HCT116 (cell line): Measurements from ENCODE around the gene COX10. TPM values are rescaled to one million over a fixed set of nuclear protein-coding genes. Genes with fewer than 3 reads are reported as not detected.

Experiments used
- ATAC-seq: fragments of 200-7000 bp; cut with Tn5 transposase; 2 replicates; pipeline ENCODE4 v1.9.1; 2020; ENCODE audit warnings: mild to moderate bottlenecking, moderate library complexity
- BruUV-seq: library from RNA; stranded (reverse); fragments of 400-500 nt; replicated peaks from 2 replicates; lab custom pipeline; 2021; lab: Mats Ljungman, UMichigan
- CTCF ChIA-PET: fragments of 300-600 bp; sonication (Branson Sonifier 250); formaldehyde crosslinking; loops from one replicate; lab custom pipeline; 2021; ENCODE audit warnings: antibody characterized with exemption; lab: Charles Lee
- POLR2A ChIA-PET: fragments of 300-600, 350-600 bp; sonication (Branson Sonifier 250); formaldehyde crosslinking; loops from one replicate; lab custom pipeline; 2021; ENCODE audit warnings: antibody characterized with exemption; lab: Charles Lee
- RAD21 ChIA-PET, 2 experiments: fragments of 300-600 bp; sonication (Branson Sonifier 250); formaldehyde crosslinking; loops; one replicate each; lab custom pipeline; 2023; ENCODE audit warnings: low total read pairs in 2 of 2; ENCODE audit not compliant: uncharacterized antibody in 2 of 2, unreplicated experiment in 2 of 2, low non-redundant PET in 1 of 2; lab: Charles Lee
- DNase-seq: peaks from one replicate; pipeline ENCODE4 v3.0.0-alpha.2; 2010; ENCODE audit warnings: low read depth, low spot score
- H2AFZ ChIP-seq: fragments of 200-600 bp; shearing (Covaris generic), sonication (generic); 2 replicates; pipeline ENCODE4 v1.6.1; 2017; ENCODE audit warnings: low read depth, mixed run types, mixed read lengths, antibody characterized with exemption, low read length; ENCODE audit not compliant: poor library complexity, severe bottlenecking
- H3K27ac ChIP-seq: 2 replicates; pipeline ENCODE4 v1.5.1; 2012; ENCODE audit warnings: low read depth, low read length
- H3K27me3 ChIP-seq: fragments of 200-600 bp; sonication (generic); 2 replicates; pipeline ENCODE4 v1.6.1; 2016; ENCODE audit warnings: mixed run types, low read length, mixed read lengths; ENCODE audit not compliant: insufficient read depth
- H3K36me3 ChIP-seq, 2 experiments: fragments of 200-500 bp in 1 of 2; fragments of 200-600 bp in 1 of 2; sonication (Bioruptor generic) in 1 of 2; sonication (generic) in 1 of 2; 2 replicates each; pipeline versions ENCODE4 v1.5.1 to v1.6.1; 2014 to 2016; ENCODE audit warnings: low read length in 2 of 2, inconsistent platforms in 1 of 2, mixed read lengths in 1 of 2, mixed run types in 1 of 2; ENCODE audit not compliant: insufficient read depth in 2 of 2, control insufficient read depth in 1 of 2
- H3K4me1 ChIP-seq, 2 experiments: fragments of 200-600 bp in 1 of 2; sonication (generic) in 1 of 2; 2 replicates each; pipeline versions ENCODE4 v1.5.1 to v1.6.1; 2012 to 2017; ENCODE audit warnings: low read length in 2 of 2, inconsistent platforms in 1 of 2, mild to moderate bottlenecking in 1 of 2, mixed read lengths in 1 of 2, mixed run types in 1 of 2, moderate library complexity in 1 of 2; ENCODE audit not compliant: insufficient read depth in 2 of 2, control insufficient read depth in 1 of 2
- H3K4me2 ChIP-seq: fragments of 200-600 bp; sonication (generic); 2 replicates; pipeline ENCODE4 v1.6.1; 2017; ENCODE audit warnings: mixed run types, low read length, mixed read lengths
- H3K4me3 ChIP-seq, 2 experiments: fragments of 200-600 bp in 1 of 2; sonication (generic) in 1 of 2; replicated peaks in 1 of 2; 2 replicates each; pipeline ENCODE4 v1.5.1; 2011 to 2016; ENCODE audit warnings: low read length in 2 of 2, control low read depth in 1 of 2, low read depth in 1 of 2, mild to moderate bottlenecking in 1 of 2, mixed read lengths in 1 of 2, mixed run types in 1 of 2
- H3K79me2 ChIP-seq: fragments of 200-600 bp; sonication (generic); 2 replicates; pipeline ENCODE4 v1.6.1; 2017; ENCODE audit warnings: mild to moderate bottlenecking, mixed run types, low read length, moderate library complexity, mixed read lengths; ENCODE audit not compliant: insufficient read depth
- H3K9ac ChIP-seq: fragments of 200-600 bp; sonication (generic); 2 replicates; pipeline ENCODE4 v1.6.1; 2016; ENCODE audit warnings: low read length, mixed read lengths
- H3K9me2 ChIP-seq: fragments of 200-600 bp; sonication (generic), shearing (Covaris generic); 2 replicates; pipeline ENCODE4 v1.6.1; 2017; ENCODE audit warnings: mixed run types, mild to moderate bottlenecking, moderate library complexity; ENCODE audit not compliant: insufficient read depth
- H3K9me3 ChIP-seq, 2 experiments: fragments of 200-500 bp in 1 of 2; fragments of 200-600 bp in 1 of 2; sonication (Bioruptor generic) in 1 of 2; sonication (generic) in 1 of 2; 2 replicates each; pipeline ENCODE4 v1.6.1; 2014 to 2017; ENCODE audit warnings: low read length in 2 of 2, mixed read lengths in 2 of 2, inconsistent platforms in 1 of 2, low read depth in 1 of 2, mild to moderate bottlenecking in 1 of 2, mixed run types in 1 of 2, moderate library complexity in 1 of 2; ENCODE audit not compliant: control insufficient read depth in 1 of 2, insufficient read depth in 1 of 2
- H4K20me1 ChIP-seq: fragments of 200-600 bp; sonication (generic), shearing (Covaris generic); 2 replicates; pipeline ENCODE4 v1.6.1; 2017; ENCODE audit warnings: mixed run types, mild to moderate bottlenecking, moderate library complexity; ENCODE audit not compliant: insufficient read depth
- CBX3 ChIP-seq: IDR thresholded peaks from 2 replicates; pipeline ENCODE4 v1.6.1; 2012; ENCODE audit warnings: low read depth
- CEBPB ChIP-seq: IDR thresholded peaks from 2 replicates; pipeline ENCODE4 v1.6.1; 2012; ENCODE audit warnings: low read depth
- CTCF ChIP-seq, 3 experiments: fragments of 200-600 bp in 1 of 3; sonication (generic) in 1 of 3; IDR thresholded peaks in 2 of 3; conservative IDR thresholded peaks in 1 of 3; 2 replicates each; pipeline ENCODE4 v1.5.1; 2012 to 2017; ENCODE audit warnings: low read depth in 2 of 3, low read length in 2 of 3, antibody characterized with exemption in 1 of 3, borderline replicate concordance in 1 of 3, control low read depth in 1 of 3, mild to moderate bottlenecking in 1 of 3, mixed read lengths in 1 of 3, mixed run types in 1 of 3, moderate library complexity in 1 of 3; ENCODE audit not compliant: insufficient read depth in 1 of 3
- EZH2 ChIP-seq: fragments of 200-600 bp; sonication (generic); IDR thresholded peaks from 2 replicates; pipeline ENCODE4 v1.6.1; 2017; ENCODE audit warnings: antibody characterized with exemption, mixed run types
- FOSL1 ChIP-seq: IDR thresholded peaks from 2 replicates; pipeline ENCODE4 v1.6.1; 2012; ENCODE audit warnings: low read depth
- JUND ChIP-seq: IDR thresholded peaks from 2 replicates; pipeline ENCODE4 v1.6.1; 2012
- POLR2A ChIP-seq: IDR thresholded peaks from 2 replicates; pipeline ENCODE4 v1.7.0; 2011; ENCODE audit warnings: borderline replicate concordance; ENCODE audit not compliant: insufficient read depth, insufficient read length; ENCODE audit errors: extremely low read depth
- POLR2AphosphoS5 ChIP-seq: IDR thresholded peaks from 2 replicates; pipeline ENCODE4 v1.6.1; 2011; ENCODE audit warnings: mild to moderate bottlenecking, low read depth, low read length, moderate library complexity
- TCF7L2 ChIP-seq: IDR thresholded peaks from 2 replicates; pipeline ENCODE4 v1.7.0; 2011; ENCODE audit warnings: borderline replicate concordance, inconsistent platforms; ENCODE audit not compliant: insufficient read depth, insufficient read length; ENCODE audit errors: extremely low read depth
- ZBTB33 ChIP-seq: IDR thresholded peaks from 2 replicates; pipeline ENCODE4 v1.6.1; 2011; ENCODE audit warnings: mild to moderate bottlenecking, low read length, moderate library complexity; ENCODE audit not compliant: insufficient replicate concordance; ENCODE audit errors: extremely low read depth
- ZFX ChIP-seq: fragments of 450-650 bp; IDR thresholded peaks from 2 replicates; pipeline ENCODE4 v1.6.1; 2017
- intact Hi-C: fragments of 100-400 bp; cut with micrococcal nuclease; formaldehyde crosslinking; loops from 2 replicates; pipeline ENCODE4 v1.10.0; 2022
- total RNA-seq: library from RNA; stranded (reverse); gene quantifications from one replicate; pipeline ENCODE4 v1.2.1, GENCODE V29; 2021; ENCODE audit not compliant: unreplicated experiment
- TF ChIP-seq, protein P1 (sequence below): IDR thresholded peaks from 2 replicates; pipeline ENCODE4 v1.6.1; 2012; ENCODE audit warnings: low read depth

Gene COX10
- total RNA-seq, 1 experiment from 2014 or later = 22.4 TPM

DNA sequence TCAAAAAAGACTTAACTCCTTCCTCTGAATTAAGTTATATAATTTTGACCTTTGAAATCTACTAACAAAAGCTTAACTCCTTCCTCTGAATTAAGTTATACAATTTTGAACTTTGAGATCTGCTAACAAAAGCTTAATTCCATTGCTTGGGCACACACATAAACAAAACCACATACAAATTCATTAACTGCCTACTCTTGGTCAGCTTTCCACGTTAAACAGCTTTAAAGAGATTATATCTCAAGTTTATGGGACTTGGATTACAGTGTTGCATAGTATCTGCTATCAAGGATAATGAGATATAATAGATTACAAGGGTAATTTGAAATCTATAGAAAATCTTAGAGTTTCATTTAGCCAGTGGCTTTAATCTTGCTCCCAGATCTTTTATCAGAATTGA lies 23.5 kb downstream of the COX10 start:
- H4K20me1 ChIP-seq = peaks cover 9% of the 10 kb centered on the region; the same call in 1 of the 2 replicates
- TF ChIP-seq CBX3 = no peak
- TF ChIP-seq TCF7L2 = no peak
- TF ChIP-seq, protein P1, sequence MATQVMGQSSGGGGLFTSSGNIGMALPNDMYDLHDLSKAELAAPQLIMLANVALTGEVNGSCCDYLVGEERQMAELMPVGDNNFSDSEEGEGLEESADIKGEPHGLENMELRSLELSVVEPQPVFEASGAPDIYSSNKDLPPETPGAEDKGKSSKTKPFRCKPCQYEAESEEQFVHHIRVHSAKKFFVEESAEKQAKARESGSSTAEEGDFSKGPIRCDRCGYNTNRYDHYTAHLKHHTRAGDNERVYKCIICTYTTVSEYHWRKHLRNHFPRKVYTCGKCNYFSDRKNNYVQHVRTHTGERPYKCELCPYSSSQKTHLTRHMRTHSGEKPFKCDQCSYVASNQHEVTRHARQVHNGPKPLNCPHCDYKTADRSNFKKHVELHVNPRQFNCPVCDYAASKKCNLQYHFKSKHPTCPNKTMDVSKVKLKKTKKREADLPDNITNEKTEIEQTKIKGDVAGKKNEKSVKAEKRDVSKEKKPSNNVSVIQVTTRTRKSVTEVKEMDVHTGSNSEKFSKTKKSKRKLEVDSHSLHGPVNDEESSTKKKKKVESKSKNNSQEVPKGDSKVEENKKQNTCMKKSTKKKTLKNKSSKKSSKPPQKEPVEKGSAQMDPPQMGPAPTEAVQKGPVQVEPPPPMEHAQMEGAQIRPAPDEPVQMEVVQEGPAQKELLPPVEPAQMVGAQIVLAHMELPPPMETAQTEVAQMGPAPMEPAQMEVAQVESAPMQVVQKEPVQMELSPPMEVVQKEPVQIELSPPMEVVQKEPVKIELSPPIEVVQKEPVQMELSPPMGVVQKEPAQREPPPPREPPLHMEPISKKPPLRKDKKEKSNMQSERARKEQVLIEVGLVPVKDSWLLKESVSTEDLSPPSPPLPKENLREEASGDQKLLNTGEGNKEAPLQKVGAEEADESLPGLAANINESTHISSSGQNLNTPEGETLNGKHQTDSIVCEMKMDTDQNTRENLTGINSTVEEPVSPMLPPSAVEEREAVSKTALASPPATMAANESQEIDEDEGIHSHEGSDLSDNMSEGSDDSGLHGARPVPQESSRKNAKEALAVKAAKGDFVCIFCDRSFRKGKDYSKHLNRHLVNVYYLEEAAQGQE = no peak
- TF ChIP-seq FOSL1 = no peak
- TF ChIP-seq CEBPB = no peak
- TF ChIP-seq POLR2A = no peak
- no peak for TF ChIP-seq CTCF (IDR thresholded peaks at IDR 0.05 in 2 of 3, conservative IDR thresholded peaks at IDR 0.05 in 1 of 3; ENCODE audit: borderline replicate concordance in 1 of 3, insufficient read depth in 1 of 3, low read depth in 2 of 3, low read length in 2 of 3)
- TF ChIP-seq POLR2AphosphoS5 = no peak
- no peak for TF ChIP-seq ZFX
- TF ChIP-seq EZH2 = no peak
- TF ChIP-seq JUND = no peak
- TF ChIP-seq ZBTB33 = no peak
- H3K36me3 ChIP-seq = no peaks in the 10 kb centered on the region
- H3K9me2 ChIP-seq = no peaks in the 10 kb centered on the region
- DNase-seq (no peak), ATAC-seq (no peak)
- ChIA-PET POLR2A (no interaction called here), RAD21 (no interaction called here), CTCF (no interaction called here)
- H3K4me2 ChIP-seq = no peak overlapping the region
- no peak overlapping the region for H3K9ac ChIP-seq
- H3K9me3 ChIP-seq = no peaks in the 10 kb centered on the region
- H3K27ac ChIP-seq = no peak overlapping the region
- H3K27me3 ChIP-seq = no peaks in the 10 kb centered on the region
- H3K4me3 ChIP-seq = no peak overlapping the region
- no peaks in the 10 kb centered on the region for H3K4me1 ChIP-seq
- no peak overlapping the region for H2AFZ ChIP-seq
- peaks cover 89% of the 10 kb centered on the region for H3K79me2 ChIP-seq
- intact Hi-C loops = no loop called here
- no TSS peak for BruUV-seq
